ENCODE measurements around the gene IGSF3. TPM values are rescaled to one million over a fixed set of nuclear protein-coding genes. Genes with fewer than 3 reads are reported as not detected.

The IGSF3 gene
- total and polyA plus RNA-seq, 2 donors (not counting 1 experiment from before 2014, with no cell fraction given) = under 0.01 to 0.02 TPM

DNA sequence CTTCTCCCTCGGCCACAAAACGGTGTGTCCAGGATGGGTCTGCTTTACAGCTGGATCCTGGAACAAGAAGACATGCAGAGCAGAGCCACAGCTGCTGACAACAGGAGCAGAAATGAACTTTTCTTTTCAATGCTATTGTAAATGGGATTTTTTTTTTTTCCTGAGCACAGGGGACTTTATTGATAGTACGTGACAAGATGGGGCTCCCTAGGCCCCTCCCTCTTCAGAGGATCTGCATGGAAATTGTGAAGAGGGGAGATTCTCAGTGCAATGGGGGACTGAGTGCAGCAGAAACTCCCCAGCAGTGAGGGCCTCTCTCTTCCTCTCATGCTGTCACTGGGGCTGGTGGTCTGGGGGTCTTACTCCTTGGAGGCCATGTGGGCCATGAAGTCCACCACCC is 45.9 kb upstream of the IGSF3 start:
- Histone ChIP-seq H4K20me1 (ENCODE audit: control insufficient read depth, extremely low read depth, insufficient read depth, low read length) (no peaks in the 10 kb centered on the region), H3K9me3 (ENCODE audit: control insufficient read depth, insufficient read depth, low read depth, low read length) (no peaks in the 10 kb centered on the region)
- TF ChIP-seq, protein P1, sequence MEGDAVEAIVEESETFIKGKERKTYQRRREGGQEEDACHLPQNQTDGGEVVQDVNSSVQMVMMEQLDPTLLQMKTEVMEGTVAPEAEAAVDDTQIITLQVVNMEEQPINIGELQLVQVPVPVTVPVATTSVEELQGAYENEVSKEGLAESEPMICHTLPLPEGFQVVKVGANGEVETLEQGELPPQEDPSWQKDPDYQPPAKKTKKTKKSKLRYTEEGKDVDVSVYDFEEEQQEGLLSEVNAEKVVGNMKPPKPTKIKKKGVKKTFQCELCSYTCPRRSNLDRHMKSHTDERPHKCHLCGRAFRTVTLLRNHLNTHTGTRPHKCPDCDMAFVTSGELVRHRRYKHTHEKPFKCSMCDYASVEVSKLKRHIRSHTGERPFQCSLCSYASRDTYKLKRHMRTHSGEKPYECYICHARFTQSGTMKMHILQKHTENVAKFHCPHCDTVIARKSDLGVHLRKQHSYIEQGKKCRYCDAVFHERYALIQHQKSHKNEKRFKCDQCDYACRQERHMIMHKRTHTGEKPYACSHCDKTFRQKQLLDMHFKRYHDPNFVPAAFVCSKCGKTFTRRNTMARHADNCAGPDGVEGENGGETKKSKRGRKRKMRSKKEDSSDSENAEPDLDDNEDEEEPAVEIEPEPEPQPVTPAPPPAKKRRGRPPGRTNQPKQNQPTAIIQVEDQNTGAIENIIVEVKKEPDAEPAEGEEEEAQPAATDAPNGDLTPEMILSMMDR (conservative IDR thresholded peaks at IDR 0.05 in 1 of 2, IDR thresholded peaks at IDR 0.05 in 1 of 2; ENCODE audit: low read depth in 1 of 2, low read length in 2 of 2) = no peak
- no peak for TF ChIP-seq EZH2 (IDR thresholded peaks at IDR 0.05; ENCODE audit: low read length, missing control alignments)

DNA sequence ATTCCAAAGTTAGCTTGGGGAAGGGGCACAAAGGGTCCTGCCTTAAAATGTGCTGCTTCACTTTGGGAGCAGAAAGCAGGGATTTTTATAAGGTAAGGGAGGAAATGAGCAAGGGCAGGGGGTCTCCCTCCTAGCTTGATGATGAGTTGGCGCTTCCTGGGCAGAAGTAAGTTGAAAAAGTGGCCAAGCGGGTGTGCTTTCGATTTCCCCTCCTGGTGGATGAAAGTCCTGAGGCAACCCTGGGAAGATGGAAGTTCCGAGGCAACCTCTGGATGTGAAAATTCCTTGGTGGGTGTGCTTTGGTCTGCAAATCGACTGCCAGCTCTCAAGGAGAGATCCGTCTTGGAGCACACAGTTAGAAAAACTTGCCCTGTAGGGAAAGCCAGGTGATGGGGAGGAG is 45.0 kb upstream of the IGSF3 start:
- no peak overlapping the region for H2AFZ ChIP-seq (ENCODE audit: low read length)
- H3K27ac ChIP-seq (ENCODE audit: insufficient read depth, low read length) = no peak overlapping the region
- no peaks in the 10 kb centered on the region for H4K20me1 ChIP-seq (ENCODE audit: control insufficient read depth, extremely low read depth, insufficient read depth, low read length)
- DNase-seq (ENCODE audit: low read depth in 2 of 2) = no peak
- no peaks in the 10 kb centered on the region for H3K4me1 ChIP-seq (ENCODE audit: control insufficient read depth, extremely low read depth, insufficient read depth, low read length)
- H3K4me2 ChIP-seq (ENCODE audit: extremely low read depth, insufficient read depth, low read length) = no peak overlapping the region
- H3K27me3 ChIP-seq (ENCODE audit: control insufficient read depth, insufficient read depth, low read length) = no peaks in the 10 kb centered on the region
- no peak overlapping the region for H3K9ac ChIP-seq (ENCODE audit: insufficient read depth, low read length)
- no peaks in the 10 kb centered on the region for H3K36me3 ChIP-seq (ENCODE audit: control insufficient read depth, insufficient read depth, low read length)
- no peaks in the 10 kb centered on the region for H3K9me3 ChIP-seq (ENCODE audit: control insufficient read depth, insufficient read depth, low read depth, low read length)
- TF ChIP-seq EZH2 (IDR thresholded peaks at IDR 0.05; ENCODE audit: low read length, missing control alignments) = no peak
- TF ChIP-seq, protein P1 (conservative IDR thresholded peaks at IDR 0.05 in 1 of 2, IDR thresholded peaks at IDR 0.05 in 1 of 2; ENCODE audit: low read depth in 1 of 2, low read length in 2 of 2) = no peak
- no peak overlapping the region for H3K4me3 ChIP-seq (replicated peaks in 1 of 4; ENCODE audit: control extremely low read depth in 1 of 4, insufficient read depth in 1 of 4, low read depth in 3 of 4, low read length in 4 of 4)
- H3K79me2 ChIP-seq (ENCODE audit: control insufficient read depth, insufficient read depth, low read length) = no peaks in the 10 kb centered on the region

More for the DNA sequence above, 45.9 kb upstream of the IGSF3 start:
- Histone ChIP-seq H3K79me2 (ENCODE audit: control insufficient read depth, insufficient read depth, low read length) (no peaks in the 10 kb centered on the region), H3K4me1 (ENCODE audit: control insufficient read depth, extremely low read depth, insufficient read depth, low read length) (no peaks in the 10 kb centered on the region), H2AFZ (ENCODE audit: low read length) (no peak overlapping the region), H3K4me3 (replicated peaks in 1 of 4; ENCODE audit: control extremely low read depth in 1 of 4, insufficient read depth in 1 of 4, low read depth in 3 of 4, low read length in 4 of 4) (no peak overlapping the region), H3K27ac (ENCODE audit: insufficient read depth, low read length) (no peak overlapping the region), H3K4me2 (ENCODE audit: extremely low read depth, insufficient read depth, low read length) (no peak overlapping the region), H3K27me3 (ENCODE audit: control insufficient read depth, insufficient read depth, low read length) (no peaks in the 10 kb centered on the region), H3K36me3 (ENCODE audit: control insufficient read depth, insufficient read depth, low read length) (no peaks in the 10 kb centered on the region), H3K9ac (ENCODE audit: insufficient read depth, low read length) (no peak overlapping the region)
- no peak for DNase-seq (ENCODE audit: low read depth in 2 of 2)

DNA sequence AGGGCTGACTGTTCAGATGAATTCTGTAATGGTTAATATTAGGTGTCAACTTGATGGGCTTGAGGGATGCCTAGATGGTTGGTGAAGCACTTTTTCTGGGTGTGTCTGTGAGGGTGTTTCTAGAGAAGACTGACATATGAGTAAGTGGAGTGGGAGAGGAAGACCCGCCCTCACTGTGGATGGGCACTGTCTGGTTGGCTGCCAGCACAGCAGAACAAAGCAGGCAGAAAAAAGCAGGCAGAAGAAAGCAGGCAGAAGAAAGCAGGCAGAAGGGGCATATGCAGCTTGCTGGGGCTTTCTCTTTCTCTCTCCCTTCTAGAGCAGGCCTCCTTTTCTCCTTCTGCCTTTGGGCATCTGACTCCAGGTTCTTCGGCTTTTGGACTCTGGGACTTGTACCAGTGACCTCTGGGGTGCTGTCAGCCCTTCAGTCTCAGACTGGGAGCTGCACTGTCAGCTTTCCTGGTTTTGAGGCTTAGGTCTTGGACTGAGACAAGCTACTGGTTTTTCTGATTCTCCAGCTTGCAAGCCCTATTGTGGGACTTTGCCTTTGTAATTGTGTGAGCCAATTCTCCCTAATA is 43.8 kb upstream of the IGSF3 start:
- Histone ChIP-seq H3K4me3 (replicated peaks in 1 of 4; ENCODE audit: control extremely low read depth in 1 of 4, insufficient read depth in 1 of 4, low read depth in 3 of 4, low read length in 4 of 4) (no peak overlapping the region), H3K4me2 (ENCODE audit: extremely low read depth, insufficient read depth, low read length) (no peak overlapping the region), H2AFZ (ENCODE audit: low read length) (no peak overlapping the region), H3K27me3 (ENCODE audit: control insufficient read depth, insufficient read depth, low read length) (no peaks in the 10 kb centered on the region), H4K20me1 (ENCODE audit: control insufficient read depth, extremely low read depth, insufficient read depth, low read length) (no peaks in the 10 kb centered on the region), H3K9me3 (ENCODE audit: control insufficient read depth, insufficient read depth, low read depth, low read length) (no peaks in the 10 kb centered on the region), H3K27ac (ENCODE audit: insufficient read depth, low read length) (no peak overlapping the region), H3K79me2 (ENCODE audit: control insufficient read depth, insufficient read depth, low read length) (no peaks in the 10 kb centered on the region), H3K4me1 (ENCODE audit: control insufficient read depth, extremely low read depth, insufficient read depth, low read length) (no peaks in the 10 kb centered on the region), H3K9ac (ENCODE audit: insufficient read depth, low read length) (no peak overlapping the region), H3K36me3 (ENCODE audit: control insufficient read depth, insufficient read depth, low read length) (no peaks in the 10 kb centered on the region)
- TF ChIP-seq EZH2 (IDR thresholded peaks at IDR 0.05; ENCODE audit: low read length, missing control alignments) = no peak
- DNase-seq (ENCODE audit: low read depth in 2 of 2) = no peak
